HL-60/S4 (cell line): ENCODE results near the gene JCAD.

Experiments used
- in situ Hi-C: fragments of 300-500 bp; cut with MboI; formaldehyde crosslinking; loops from 2 replicates; pipeline ENCODE4 v1.14.3; 2022; ENCODE audit warnings: low sequenced_read_pairs

The JCAD gene

DNA sequence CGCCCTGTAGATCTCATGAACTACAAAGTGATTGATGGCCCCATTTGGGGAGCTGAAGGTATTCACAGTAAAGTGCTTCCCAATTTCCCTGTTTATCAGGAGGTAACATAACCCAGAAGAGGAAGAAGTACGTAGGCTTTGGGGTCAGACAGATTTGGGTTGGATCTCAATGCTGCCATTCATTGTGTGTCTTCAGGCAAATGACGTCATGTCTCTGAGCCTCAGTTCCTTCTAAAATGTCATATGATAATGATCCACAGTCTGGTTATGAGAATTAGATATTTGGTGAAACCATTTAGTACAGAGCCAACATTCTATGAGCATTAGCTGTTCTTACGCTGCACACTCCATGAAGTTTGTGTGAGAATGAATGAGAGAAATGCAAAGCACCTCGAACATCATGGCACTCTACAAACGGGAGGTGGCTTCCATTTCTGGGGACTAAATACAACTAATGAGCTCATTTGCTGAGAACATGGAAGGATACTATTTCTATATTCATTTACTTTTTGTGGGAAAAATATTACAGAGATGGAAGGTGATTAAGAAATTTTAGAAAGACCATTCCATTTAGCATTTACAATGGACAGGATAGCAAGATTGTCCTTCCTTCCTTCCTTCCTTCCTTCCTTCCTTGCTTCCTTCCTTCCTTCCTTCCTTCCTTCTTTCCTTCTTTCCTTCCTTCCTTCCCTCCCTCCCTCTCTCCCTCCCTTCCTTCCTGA lies 13.8 kb upstream of the JCAD start:
- in situ Hi-C loops = no loop called here

DNA sequence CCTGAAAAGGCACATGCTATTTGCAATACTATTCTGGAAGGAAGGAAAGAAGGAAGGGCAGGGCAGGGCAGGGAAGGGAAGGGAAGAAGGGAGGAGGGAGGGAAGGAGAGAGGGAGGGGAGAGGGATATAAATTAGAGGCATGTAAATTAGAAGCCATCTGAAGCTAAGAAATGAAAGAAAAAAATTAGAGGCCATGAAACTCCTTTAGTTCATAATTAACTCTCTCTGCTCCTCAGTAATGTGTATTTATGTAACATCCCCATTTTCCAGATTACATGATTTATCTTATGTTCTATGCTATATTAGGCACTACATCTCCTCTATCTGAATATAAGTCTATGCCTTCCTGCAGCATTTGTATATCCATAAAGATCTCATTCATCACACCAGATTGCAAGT lies 12.7 kb upstream of the JCAD start:
- in situ Hi-C loops = no loop called here

DNA sequence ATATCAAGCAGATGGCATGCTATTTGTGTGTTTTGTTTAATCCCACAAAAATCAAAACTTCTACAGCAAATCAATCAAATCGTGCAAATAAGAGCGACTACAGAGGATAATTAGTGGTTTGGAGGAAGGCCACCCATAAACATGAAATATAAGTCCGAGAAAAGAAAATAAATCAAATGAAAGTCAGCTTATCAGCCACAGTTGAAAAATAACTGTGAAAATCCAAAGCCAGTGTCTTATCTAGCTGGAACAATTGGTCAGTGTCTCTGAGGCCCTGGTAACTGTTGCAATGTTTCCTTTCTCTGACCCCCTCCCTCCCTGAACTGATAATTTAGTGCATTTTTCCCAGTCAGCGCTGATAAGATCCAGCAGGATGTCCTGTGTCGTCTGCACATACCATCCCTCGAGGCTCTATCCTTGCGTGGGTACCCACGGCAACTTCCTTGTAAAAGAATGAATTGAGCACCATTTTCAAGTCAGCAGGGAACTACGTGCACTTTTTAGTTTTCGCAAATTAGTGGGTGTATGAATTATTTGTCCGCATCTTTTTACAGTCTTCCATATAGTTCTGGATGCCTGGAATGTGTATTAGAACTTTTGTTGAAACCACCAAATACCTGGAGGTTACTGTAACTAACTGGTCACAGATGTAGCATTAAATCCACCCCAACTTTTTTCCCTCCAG lies 10.8 kb upstream of the JCAD start:
- in situ Hi-C loops = no loop called here

DNA sequence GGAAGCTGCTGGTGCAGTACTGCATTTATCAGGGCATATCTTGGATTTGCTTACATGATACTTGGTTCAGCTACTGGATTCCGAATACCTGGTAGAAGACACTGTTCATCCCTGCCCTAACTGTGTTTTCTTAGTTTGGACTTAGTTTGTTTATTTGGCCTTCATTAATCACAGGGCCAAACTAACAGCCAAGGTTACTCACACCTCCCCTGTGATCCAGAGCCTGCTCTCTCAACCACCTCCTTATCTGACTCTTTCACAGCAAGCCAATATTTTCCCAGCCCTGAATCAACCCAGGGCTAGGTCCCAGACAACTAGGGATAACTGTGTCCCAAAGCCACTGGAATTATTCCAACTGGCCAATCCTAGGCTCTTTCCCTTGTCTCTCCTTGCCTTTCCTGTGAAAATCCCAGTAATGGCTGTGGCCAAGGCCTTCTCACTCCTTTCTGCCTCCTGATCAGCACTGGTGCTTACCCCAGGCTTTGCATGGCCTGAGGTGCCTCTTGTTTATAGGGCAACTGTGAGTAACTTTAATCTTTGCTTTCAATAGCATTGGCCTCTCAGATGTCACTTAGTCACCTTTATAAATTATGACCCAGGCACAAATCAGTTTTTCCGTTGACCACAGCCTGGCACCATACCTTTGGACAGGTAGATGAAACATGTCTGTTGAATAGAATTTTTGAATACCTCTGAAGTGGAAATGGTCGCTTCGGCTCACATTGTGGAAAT lies 9.3 kb upstream of the JCAD start:
- in situ Hi-C loops = no loop called here

DNA sequence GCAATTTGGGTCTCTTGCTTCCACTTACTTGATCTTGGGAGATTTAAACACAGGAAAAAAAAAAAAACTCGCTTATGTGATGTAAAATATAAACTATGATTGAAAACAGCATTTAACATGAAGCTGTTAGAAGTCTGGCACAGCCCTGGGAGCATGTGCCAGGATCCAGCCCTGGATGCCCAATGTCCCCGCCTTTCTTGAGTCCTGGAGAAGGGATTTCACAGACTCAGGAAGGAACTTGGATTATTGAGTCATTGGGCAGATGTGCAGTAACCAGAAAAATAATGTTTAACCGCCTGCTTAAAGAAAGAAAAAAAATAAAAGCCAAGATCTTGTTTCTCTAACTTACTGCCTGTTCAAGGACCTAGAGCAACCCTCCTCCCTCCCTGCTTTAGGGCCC lies 3.7 kb upstream of the JCAD start:
- in situ Hi-C loops = no loop called here

DNA sequence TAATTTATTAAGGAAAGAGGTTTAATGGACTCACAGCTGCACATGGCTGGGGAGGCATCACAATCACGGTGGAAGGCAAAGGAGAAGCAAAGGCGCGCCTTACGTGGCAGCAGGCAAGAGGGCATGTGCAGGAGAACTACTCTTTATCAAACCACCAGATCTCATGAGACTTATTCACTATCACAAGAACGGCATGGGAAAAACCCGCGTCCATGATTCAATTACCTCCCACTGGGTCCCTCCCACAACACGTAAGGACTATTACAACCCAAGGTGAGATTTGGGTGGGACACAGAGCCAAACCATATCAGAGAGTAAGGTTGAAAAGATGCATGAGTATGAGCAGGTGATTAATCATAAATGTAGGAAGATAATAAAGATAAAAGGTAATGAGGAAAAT lies 3.2 kb upstream of the JCAD start:
- in situ Hi-C loops = no loop called here

DNA sequence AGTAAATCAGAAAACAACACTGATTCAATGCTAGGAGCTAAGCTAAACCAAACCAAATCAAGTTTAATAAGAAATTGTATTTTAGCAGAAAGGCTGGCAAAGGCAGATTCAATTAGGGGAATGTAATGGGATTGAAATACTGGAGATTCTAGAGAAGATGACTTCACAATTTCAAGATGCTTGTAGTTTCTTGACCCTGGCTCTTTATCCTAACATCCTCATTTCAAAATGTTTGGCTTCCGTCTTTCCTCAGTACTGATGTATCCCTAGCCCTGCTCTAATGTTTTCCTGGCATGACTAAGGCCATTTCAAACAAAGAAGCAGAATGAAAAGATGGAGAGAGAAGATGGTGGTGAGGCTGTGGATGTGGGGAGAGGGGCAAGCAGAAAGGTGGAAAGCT lies 2.7 kb upstream of the JCAD start:
- in situ Hi-C loops = no loop called here

DNA sequence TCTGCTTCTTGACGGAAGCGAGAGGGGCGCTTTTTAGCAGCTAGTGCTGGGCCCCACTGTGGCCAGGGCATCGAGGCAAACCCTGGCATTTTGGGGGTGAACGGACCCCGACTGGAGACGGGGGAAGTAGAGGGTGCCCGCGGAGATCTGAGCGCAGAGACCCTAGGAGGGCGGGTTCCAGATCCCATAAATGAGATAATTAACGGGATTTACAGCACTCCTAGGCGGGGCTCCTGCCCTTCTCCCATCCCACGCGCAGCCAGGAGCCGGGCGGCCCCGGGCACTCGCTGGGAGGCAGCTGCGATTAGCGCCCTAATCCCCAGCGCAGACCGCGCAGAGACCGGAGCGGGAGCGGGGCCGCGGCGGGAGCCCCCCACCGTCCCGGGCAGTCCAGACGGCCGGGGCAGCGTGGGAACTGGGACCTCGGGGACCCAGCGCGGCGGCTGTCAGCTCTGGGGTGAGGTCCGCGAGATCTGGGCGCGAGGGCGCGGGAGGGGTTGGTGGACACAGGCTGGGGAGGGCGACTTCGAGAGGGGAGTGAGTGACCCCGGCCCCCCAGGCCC lies 735 bp downstream of the JCAD start:
- in situ Hi-C loops = no loop called here

DNA sequence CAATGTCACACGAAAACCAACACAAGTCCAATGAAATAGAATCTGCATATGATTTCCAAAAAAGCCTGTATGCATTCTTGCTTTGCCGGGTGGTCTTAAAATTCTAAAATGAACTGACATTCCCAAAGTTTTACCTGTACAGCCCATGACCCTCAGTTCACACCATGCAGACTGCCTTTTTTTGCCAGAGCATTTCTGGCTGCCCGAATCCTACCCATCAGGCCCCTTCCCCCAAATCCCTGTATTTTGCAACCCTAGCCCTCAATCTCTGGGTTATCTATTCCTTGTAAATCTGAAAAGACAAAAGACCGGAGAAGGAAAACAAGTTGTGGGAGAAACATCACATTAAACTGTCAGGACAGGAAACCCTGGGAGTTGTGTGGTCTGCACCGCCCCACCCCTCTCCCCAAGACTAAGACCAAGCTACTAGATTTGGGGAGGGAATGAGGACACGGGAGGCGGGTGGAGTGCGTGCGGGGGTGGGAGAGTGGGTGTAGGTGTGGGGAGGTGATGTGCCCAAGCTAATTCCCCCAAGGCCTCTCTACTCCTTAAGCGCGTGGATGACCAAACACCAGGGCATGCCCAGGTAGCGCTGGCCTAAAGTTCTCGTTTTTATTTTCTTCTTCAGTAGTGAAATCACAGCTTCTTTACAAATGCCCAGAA lies 1.4 kb downstream of the JCAD start:
- in situ Hi-C loops = no loop called here

DNA sequence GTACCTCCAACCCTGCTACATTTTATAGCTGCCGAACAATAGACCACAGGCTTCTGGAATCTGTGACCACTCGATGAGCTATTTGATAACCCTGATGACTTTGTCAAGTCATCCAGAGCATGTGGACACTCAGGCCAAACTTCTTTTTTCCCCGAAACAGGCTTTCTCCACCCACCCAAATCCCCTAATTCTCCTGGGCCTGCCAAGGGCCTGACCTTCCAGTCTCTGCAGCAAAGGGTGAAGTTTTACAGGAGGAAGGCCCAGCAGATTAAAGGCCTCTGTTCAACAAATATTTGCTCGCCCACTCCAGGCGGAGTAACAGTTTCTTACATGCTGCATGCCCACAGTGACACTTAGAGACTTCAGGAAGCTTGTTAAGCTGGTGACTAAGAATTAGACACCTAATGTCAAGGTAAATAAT lies 2.0 kb downstream of the JCAD start:
- in situ Hi-C loops = no loop called here

DNA sequence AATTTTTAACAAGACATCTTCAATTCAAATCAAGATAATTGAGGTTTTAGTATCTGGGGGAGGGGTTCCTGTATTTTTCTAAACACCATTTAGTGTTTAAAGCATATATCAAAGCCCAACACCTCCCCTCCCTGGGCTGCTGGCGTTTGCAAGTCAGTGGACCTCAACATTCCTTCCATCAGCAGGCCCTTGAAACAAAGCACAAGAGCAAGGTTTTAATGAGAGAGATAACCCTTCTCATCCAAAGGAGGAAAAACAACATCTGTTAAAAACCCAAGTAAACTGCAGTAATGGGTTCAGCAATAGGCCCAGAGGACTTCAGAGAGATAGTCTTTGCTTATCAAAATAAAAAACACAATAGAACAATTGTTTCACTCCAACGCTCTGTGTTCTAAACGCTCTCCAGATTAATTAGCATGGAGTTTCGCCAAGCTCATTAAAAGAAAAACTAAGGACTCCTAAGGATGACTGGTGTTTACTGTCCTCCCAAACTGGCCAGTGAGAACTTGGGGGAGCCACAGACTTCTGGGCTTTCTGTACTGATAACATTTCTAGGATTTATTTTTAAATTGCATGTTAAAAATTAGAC lies 2.5 kb downstream of the JCAD start:
- in situ Hi-C loops = no loop called here

DNA sequence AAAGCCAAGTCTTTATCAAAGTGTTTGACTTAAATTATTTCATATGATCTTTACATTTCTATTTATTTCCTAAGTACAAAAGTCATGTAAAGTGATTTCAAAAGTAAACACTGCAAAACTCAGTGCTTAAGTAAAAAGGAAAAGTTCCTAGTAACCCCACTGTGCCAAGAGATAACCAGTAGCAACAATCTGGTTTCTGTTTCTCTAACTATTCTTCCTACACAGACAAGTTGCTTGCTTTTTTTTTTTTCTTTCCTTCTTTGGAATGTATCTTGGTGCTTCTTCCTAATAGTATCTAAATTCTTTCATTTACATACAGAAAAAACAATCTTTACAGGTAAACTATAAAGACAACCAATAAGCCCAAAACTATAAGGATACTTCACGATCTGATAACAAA lies 3.1 kb downstream of the JCAD start:
- in situ Hi-C loops = no loop called here

DNA sequence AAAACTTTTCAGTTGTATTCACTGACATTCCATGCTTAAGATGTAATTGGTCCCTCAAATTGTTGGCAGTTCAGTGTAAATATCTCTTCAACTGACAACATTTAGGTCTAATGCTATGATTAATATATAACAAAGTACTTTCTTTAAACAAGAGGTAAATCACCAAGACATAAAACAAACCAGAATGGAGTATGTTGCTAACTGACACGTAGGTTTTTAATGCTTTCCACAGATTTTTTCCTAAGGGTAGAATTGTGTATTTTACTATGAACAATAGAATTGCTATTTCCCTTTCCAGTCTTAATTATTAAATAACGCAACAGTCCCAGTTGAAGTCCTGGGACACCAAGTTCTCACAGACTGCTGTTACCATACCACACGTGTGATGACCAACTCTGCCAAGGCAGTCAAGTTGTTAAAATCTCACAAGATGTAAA lies 4.1 kb downstream of the JCAD start:
- in situ Hi-C loops = no loop called here

DNA sequence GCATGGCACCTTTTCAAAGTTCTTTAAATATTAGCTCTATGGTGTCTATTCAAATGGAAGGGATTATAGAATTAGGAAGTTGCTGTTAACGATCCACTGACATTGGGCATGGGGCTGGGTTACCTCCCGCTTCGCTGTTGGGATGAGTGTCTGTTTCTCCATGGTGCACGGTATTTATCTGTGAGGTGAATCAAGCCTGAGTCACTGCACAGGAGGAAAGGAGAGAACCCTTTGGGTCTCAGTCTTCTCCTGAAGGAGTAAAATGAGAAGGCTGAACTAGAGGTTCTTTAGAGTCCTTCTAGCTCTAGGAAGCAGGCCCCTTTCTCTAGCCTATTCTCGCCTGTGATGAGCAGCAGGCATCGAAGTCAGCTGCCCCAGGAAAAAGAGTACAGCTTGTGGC lies 7.3 kb downstream of the JCAD start:
- in situ Hi-C loops = no loop called here

DNA sequence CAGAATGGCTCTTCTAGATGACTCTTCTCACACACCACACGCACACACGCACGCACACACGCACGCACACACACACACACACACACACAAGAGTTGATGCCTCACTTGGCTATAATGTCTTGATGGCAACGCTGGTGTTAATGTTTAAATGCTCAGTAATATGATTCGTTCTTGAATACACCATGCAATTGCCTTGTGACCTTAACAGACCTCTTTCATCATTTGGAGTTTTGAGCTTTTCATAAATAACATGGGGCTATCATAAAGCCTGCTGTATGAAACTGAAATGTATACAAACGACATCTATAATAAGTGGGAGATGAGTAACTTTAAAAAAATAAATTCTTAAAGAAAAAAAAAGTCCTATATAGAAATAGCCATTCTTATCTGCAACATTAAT lies 8.2 kb downstream of the JCAD start:
- in situ Hi-C loops = no loop called here

DNA sequence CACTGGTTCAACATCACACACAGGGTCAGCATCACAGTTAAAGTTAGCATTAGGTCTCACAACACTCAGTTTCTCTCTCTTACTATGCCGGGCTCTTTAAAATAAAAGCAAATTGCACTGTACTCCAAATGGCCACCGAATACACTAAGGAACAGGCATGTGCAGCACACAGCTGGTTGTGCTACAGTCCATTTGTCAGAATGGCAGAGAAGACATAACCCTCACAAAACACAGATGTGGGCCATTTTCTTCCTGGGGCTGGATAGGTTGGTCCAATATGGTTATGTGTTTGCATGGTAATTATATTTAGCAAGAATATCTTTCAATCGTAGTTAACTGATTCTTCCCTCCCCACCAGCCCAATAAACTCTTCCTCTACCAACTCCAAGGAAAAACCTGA lies 9.0 kb downstream of the JCAD start:
- in situ Hi-C loops = no loop called here

DNA sequence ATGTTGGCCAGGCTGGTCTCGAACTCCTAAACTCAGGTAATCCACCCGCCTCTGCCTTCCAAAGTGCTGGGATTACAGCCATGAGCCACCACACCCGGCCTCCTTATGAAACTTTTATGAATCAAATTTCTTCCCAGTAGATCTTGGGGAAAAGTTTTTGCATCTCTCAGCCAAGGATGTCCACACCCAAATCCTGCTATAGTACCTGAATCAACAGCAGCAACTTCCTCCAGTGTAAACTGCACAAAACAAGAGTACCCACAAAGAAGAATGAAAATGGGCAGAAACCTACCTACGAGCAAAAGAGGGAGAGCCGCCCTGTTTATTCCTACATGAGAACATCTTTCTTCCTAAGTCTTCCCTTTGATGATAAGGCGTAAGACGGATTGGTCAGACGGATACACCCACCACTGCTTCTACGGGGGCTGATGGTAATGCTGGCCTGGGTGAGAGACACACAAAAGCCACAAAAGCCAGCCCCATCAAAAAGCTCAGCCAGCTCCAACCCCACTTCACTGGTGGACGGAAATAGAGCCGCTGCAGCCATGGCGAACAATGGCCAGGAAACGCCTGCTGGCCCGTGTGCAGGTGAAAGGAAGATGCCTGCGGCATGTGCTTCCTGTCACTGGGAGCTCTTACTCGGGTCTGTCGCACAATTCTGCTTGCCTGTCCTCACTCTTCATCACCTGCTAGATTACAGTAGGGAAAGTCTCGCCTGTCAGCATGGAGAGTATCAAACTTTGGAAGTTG lies 10.4 kb downstream of the JCAD start:
- in situ Hi-C loops = no loop called here

DNA sequence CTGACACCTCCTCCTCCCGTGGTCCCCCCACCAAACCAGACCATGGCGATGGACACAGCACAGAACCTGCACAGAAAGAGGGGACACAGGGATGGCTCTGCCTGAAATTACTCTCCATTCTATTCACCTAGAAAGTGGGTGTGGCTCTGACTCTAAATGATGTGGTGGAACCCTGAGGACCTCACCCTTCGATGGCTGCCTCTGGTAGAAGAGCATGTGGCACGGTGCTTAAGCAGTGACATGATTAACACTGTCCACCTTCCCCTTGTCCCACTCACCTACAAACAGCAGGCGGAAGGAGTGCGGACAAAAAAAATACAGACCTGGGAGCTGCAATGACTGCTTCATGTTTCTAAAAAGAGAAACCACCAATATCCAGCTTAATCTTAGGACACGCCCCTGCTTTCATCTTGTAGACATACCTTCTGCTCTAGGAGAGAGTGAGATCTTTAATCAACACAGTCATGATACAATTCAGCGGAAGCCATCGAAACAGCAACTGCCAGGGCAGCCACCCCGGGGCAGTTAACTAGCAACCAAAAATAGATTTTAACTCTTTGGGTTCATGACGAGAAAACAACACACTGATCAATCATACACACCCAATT lies 11.4 kb downstream of the JCAD start:
- in situ Hi-C loops = no loop called here

DNA sequence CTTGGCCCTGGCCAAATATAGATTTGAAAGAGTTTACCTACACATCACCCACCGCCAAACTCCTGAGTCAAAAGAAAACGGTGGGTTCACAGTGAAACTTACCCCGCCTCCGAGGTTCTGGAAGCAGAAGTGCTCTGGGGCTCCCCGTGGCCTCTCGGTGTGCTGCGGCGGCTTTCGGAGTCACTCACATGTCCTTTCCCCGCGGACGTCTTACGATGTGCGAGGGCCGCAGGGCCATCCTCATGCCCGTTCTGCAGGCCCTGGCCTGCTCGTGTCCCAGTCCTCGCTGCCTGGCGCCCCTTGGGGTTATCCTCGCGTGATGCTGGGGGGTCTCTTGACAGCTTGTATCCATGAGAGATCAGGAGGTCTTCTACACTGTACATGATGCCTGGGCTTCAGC lies 12.0 kb downstream of the JCAD start:
- in situ Hi-C loops = no loop called here

DNA sequence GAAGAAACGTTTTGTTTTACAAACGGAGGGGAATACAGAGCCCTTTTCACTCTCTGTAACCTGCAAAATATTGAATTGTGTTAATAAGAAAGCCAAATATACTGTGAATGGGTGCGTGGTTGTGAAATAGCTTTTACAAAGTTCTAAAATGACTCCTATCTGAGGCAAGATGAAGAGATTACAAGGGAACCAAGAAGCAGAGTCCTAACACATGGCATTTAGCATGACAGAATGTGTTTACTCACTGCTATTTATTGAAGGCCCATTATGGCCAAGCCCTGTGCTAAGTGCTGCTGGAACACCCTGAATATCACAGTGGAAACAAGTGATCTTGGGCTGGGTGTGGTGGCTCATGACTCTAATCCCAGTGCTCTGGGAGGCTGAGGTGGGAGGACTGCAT lies 12.9 kb downstream of the JCAD start:
- in situ Hi-C loops = no loop called here
